Measurements from ENCODE around the gene MLEC. TPM values are rescaled to one million over a fixed set of nuclear protein-coding genes. Genes with fewer than 3 reads are reported as not detected.
A peak's percentile ranks its signal among the peaks of the same experiment; 100 is the strongest.

Gene MLEC
- total RNA-seq, 1 donor from 2014 or later: 194 TPM

GRCh38 chr12:120690978-120691377, 4.0 kb downstream of the MLEC start:
- DNase-seq (ENCODE audit: low spot score) (no peak), ATAC-seq (no peak)

GRCh38 chr12:120692524-120693033, 5.6 kb downstream of the MLEC start:
- DNase-seq (ENCODE audit: low spot score) (no peak), ATAC-seq (peak; percentile 51)

GRCh38 chr12:120693848-120694247, 6.9 kb downstream of the MLEC start:
- DNase-seq (ENCODE audit: low spot score) (no peak), ATAC-seq (no peak)

GRCh38 chr12:120696626-120697025, 9.7 kb downstream of the MLEC start:
- DNase-seq (ENCODE audit: low spot score) (no peak), ATAC-seq (no peak)

GRCh38 chr12:120697344-120697743, 10.4 kb downstream of the MLEC start:
- DNase-seq (ENCODE audit: low spot score) (no peak), ATAC-seq (no peak)

- ATAC-seq: peak; percentile 29
- DNase-seq (ENCODE audit: low spot score): no peak
Measured at GRCh38 chr12:120698665-120699064, 11.7 kb downstream of the MLEC start.

GRCh38 chr12:120699553-120699952, 12.6 kb downstream of the MLEC start:
- no peak for ATAC-seq

GRCh38 chr12:120700886-120701285, 13.9 kb downstream of the MLEC start:
- no peak for DNase-seq (ENCODE audit: low spot score)
- ATAC-seq: no peak

More at GRCh38 chr12:120699553-120699952, 12.6 kb downstream of the MLEC start:
- DNase-seq (ENCODE audit: low spot score): no peak

GRCh38 chr12:120702637-120703036, 15.7 kb downstream of the MLEC start:
- ATAC-seq: no peak
- no peak for DNase-seq (ENCODE audit: low spot score)

GRCh38 chr12:120703311-120703942, 16.5 kb downstream of the MLEC start:
- ATAC-seq (no peak), DNase-seq (ENCODE audit: low spot score) (no peak)

GRCh38 chr12:120705618-120706017, 18.7 kb downstream of the MLEC start:
- ATAC-seq (peak; percentile 79), DNase-seq (ENCODE audit: low spot score) (peak; percentile 86)

GRCh38 chr12:120706029-120706428, 19.1 kb downstream of the MLEC start:
- DNase-seq (ENCODE audit: low spot score) (no peak), ATAC-seq (no peak)

- ATAC-seq (no peak), DNase-seq (ENCODE audit: low spot score) (no peak)
Measured at GRCh38 chr12:120708651-120709050, 21.7 kb downstream of the MLEC start.

GRCh38 chr12:120710031-120710804, 23.3 kb downstream of the MLEC start, which contains the start of gene UNC119B:
Gene UNC119B, plus strand, starts transcription at chr12:120710458. Its CDS starts 17 bp downstream, at chr12:120710475.
- DNase-seq (ENCODE audit: low spot score): peak; percentile 77
- ATAC-seq: peak; percentile 84

GRCh38 chr12:120710805-120711296, 23.9 kb downstream of the MLEC start:
- ATAC-seq: peak; percentile 59
- peak; percentile 50 for DNase-seq (ENCODE audit: low spot score)

- ATAC-seq (no peak), DNase-seq (ENCODE audit: low spot score) (no peak)
Measured at GRCh38 chr12:120711411-120711810, 24.5 kb downstream of the MLEC start.

GRCh38 chr12:120712610-120713009, 25.7 kb downstream of the MLEC start:
- DNase-seq (ENCODE audit: low spot score) (no peak), ATAC-seq (no peak)

- DNase-seq (ENCODE audit: low spot score) (peak; percentile 70), ATAC-seq (peak; percentile 72)
Measured at GRCh38 chr12:120713861-120714482, 27.0 kb downstream of the MLEC start.

- no peak for ATAC-seq
- DNase-seq (ENCODE audit: low spot score): no peak
Measured at GRCh38 chr12:120718055-120718454, 31.1 kb downstream of the MLEC start.

GRCh38 chr12:120719072-120719471, 32.1 kb downstream of the MLEC start:
- ATAC-seq (peak; percentile 54), DNase-seq (ENCODE audit: low spot score) (no peak)

GRCh38 chr12:120719496-120720233, 32.7 kb downstream of the MLEC start:
- ATAC-seq: peak; percentile 83
- DNase-seq (ENCODE audit: low spot score): peak; percentile 84

Data from left lobe of liver (tissue), 2 donors.